ENCODE measurements around the gene SPNS2. TPM values are rescaled to one million over a fixed set of nuclear protein-coding genes. Genes with fewer than 3 reads are reported as not detected.

Gene SPNS2
- total RNA-seq, 2 experiments from 2014 or later, result 0.33 to 0.53 TPM

GRCh38 chr17:4487820-4488716 lies 10.6 kb upstream of the SPNS2 start:
- CTCF ChIA-PET, result no interaction called here
- no peak for TF ChIP-seq CTCF (IDR thresholded peaks at IDR 0.05)
- Histone ChIP-seq H3K4me3 (ENCODE audit: low read length) (no peak overlapping the region), H3K36me3 (ENCODE audit: insufficient read depth, low read length) (peaks cover 2% of the 10 kb centered on the region), H3K9me3 (ENCODE audit: control insufficient read depth in 1 of 2, insufficient read depth in 1 of 2, low read length in 2 of 2) (no peaks in the 10 kb centered on the region), H3K27me3 (ENCODE audit: control insufficient read depth in 1 of 2, insufficient read depth in 2 of 2, low read length in 2 of 2) (no peaks in the 10 kb centered on the region), H3K27ac (ENCODE audit: low read depth in 1 of 2, low read length in 2 of 2) (no peak overlapping the region), H3K4me1 (ENCODE audit: insufficient read depth, low read length) (peaks cover 45% of the 10 kb centered on the region)
- ATAC-seq (ENCODE audit: poor library complexity), result no peak
- Mint-ChIP-seq H3K9me3 (no peaks in the 10 kb centered on the region), H3K36me3 (ENCODE audit: low read depth) (peaks cover 16% of the 10 kb centered on the region), H3K27me3 (no peaks in the 10 kb centered on the region), H3K4me1 (ENCODE audit: low read depth) (peaks cover 28% of the 10 kb centered on the region), H3K4me3 (peak overlapping the region; percentile 38), H3K27ac (no peak overlapping the region)
- no peak for DNase-seq
- POLR2A ChIA-PET, result no interaction called here
- intact Hi-C loops (cut with DNase I, micrococcal nuclease), result no loop called here

GRCh38 chr17:4488989-4489595 lies 9.6 kb upstream of the SPNS2 start:
- no peaks in the 10 kb centered on the region for H3K27me3 ChIP-seq (ENCODE audit: control insufficient read depth in 1 of 2, insufficient read depth in 2 of 2, low read length in 2 of 2)
- peaks cover 35% of the 10 kb centered on the region for H3K4me1 ChIP-seq (ENCODE audit: insufficient read depth, low read length)
- no peak for TF ChIP-seq CTCF (IDR thresholded peaks at IDR 0.05)
- Mint-ChIP-seq H3K36me3 (ENCODE audit: low read depth) (peaks cover 16% of the 10 kb centered on the region), H3K4me3 (no peak overlapping the region), H3K27ac (no peak overlapping the region), H3K4me1 (ENCODE audit: low read depth) (peaks cover 23% of the 10 kb centered on the region), H3K9me3 (no peaks in the 10 kb centered on the region), H3K27me3 (no peaks in the 10 kb centered on the region)
- H3K36me3 ChIP-seq (ENCODE audit: insufficient read depth, low read length), result no peaks in the 10 kb centered on the region
- DNase-seq, result no peak
- H3K9me3 ChIP-seq (ENCODE audit: control insufficient read depth in 1 of 2, insufficient read depth in 1 of 2, low read length in 2 of 2), result no peaks in the 10 kb centered on the region
- H3K4me3 ChIP-seq (ENCODE audit: low read length), result no peak overlapping the region
- no peak overlapping the region for H3K27ac ChIP-seq (ENCODE audit: low read depth in 1 of 2, low read length in 2 of 2)
- ATAC-seq (ENCODE audit: poor library complexity), result no peak
- CTCF ChIA-PET, result no interaction called here
- intact Hi-C loops (cut with DNase I, micrococcal nuclease), result no loop called here
- POLR2A ChIA-PET, result no interaction called here

- no peak overlapping the region for H3K4me3 ChIP-seq (ENCODE audit: low read length)
- no peak for ATAC-seq (ENCODE audit: poor library complexity)
- intact Hi-C loops (cut with DNase I, micrococcal nuclease), result no loop called here
- ChIA-PET CTCF (no interaction called here), POLR2A (no interaction called here)
- H3K4me1 Mint-ChIP-seq (ENCODE audit: low read depth), result peaks cover 22% of the 10 kb centered on the region
- H3K9me3 ChIP-seq (ENCODE audit: control insufficient read depth in 1 of 2, insufficient read depth in 1 of 2, low read length in 2 of 2), result no peaks in the 10 kb centered on the region
- no peak overlapping the region for H3K27ac Mint-ChIP-seq
- H3K27me3 ChIP-seq (ENCODE audit: control insufficient read depth in 1 of 2, insufficient read depth in 2 of 2, low read length in 2 of 2), result no peaks in the 10 kb centered on the region
- TF ChIP-seq CTCF (IDR thresholded peaks at IDR 0.05), result no peak
- no peak for DNase-seq
- H3K36me3 ChIP-seq (ENCODE audit: insufficient read depth, low read length), result no peaks in the 10 kb centered on the region
- H3K4me1 ChIP-seq (ENCODE audit: insufficient read depth, low read length), result peaks cover 26% of the 10 kb centered on the region
- no peaks in the 10 kb centered on the region for H3K27me3 Mint-ChIP-seq
- no peak overlapping the region for H3K4me3 Mint-ChIP-seq
- H3K27ac ChIP-seq (ENCODE audit: low read depth in 1 of 2, low read length in 2 of 2), result no peak overlapping the region
- peaks cover 12% of the 10 kb centered on the region for H3K36me3 Mint-ChIP-seq (ENCODE audit: low read depth)
- no peaks in the 10 kb centered on the region for H3K9me3 Mint-ChIP-seq
Observed at GRCh38 chr17:4490109-4490591, 8.5 kb upstream of the SPNS2 start.

All from CD4-positive, alpha-beta T cell (primary cell).